Hematopoietic multipotent progenitor cell treated with erythropoietin and hydrocortisone succinate and interleukin-3 and kit ligand, for 8 days (in vitro differentiated cells): ENCODE data around the gene C17orf67.

Source experiments
- DNase-seq: peaks from one replicate; pipeline ENCODE4 v3.0.0-alpha.2; 2015

The C17orf67 gene

DNA sequence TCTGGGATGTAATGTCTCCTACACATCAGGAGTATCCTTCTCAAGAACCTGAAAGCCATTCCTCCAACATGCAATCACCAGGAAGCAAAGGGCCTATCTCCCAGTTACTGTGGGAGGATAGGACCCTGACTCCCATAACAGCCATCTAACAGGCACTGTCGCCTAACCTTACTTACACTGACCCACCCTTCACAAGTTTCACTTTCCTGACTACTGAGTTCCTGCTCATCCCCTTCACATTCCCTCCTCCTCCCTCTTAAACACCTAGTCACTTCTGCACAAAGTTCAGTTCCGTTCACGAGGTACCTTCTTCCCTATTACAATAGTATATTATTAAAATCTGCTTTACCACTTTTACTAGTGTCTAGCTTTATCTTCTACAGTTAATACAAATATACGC lies 1.3 kb downstream of the C17orf67 start:
- DNase-seq = no peak

DNA sequence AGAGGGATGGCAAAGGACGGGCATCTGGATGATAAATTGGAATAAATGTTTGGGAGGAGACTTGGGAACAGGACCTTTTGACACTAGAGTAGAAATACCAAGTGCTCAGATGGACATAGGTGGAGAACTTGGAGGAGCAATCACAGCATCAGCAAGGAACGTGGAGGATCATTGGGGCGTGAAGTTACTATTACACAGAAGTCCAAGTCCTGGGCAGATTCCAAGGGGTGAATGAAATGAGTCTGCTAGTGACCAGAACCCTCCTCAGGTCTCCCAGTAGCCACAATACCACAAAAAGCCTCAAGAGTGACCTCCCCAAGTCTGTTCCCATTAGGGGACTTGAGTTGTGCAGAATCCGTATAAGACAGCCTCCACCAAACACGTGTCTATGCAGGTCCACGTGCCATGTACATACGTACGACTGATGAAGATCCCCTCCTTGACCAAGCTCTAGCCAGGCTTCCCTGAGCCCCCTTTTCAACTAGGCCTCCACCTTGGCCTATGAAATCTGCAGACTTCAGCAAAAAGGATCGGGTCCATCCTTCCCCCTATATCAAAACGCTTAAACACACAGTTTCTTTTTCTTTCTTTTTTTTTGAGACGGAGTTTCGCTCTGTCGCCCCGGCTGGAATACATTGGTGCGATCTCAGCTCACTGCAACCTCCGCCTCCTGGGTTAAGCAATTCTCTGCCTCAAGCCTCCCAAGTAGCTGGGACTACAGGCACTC lies 2.2 kb downstream of the C17orf67 start:
- DNase-seq = no peak

DNA sequence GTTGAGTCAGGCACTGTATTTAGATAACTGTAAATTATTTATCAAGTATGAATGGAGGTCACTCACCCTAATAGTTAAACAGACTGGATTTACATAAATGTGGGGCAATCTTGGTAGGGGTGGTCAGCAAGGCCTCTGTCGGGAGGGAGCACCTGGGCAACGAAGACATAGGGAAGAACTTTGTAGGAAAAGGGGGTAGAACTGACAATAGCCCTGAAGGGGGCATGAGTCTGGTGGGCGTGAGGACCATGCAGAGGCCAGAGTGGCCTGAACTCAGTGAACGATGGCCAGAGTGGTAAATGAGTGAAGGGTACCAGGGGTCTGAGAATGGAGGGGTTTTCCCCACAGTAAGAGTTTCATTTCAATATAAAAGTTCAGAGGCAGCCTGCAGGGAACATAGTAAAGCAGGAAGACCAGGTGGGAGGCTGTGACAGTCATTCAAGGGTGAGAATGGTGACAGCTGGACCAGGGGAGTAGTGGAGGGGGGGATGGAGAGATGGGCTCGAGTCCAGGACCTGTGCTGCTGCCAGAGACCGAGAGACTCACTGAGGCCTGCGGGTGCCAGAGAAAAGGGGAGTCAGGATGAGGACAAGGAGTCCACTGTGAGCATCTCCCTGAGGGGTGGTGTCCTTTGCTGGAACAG lies 2.9 kb downstream of the C17orf67 start:
- no peak for DNase-seq

DNA sequence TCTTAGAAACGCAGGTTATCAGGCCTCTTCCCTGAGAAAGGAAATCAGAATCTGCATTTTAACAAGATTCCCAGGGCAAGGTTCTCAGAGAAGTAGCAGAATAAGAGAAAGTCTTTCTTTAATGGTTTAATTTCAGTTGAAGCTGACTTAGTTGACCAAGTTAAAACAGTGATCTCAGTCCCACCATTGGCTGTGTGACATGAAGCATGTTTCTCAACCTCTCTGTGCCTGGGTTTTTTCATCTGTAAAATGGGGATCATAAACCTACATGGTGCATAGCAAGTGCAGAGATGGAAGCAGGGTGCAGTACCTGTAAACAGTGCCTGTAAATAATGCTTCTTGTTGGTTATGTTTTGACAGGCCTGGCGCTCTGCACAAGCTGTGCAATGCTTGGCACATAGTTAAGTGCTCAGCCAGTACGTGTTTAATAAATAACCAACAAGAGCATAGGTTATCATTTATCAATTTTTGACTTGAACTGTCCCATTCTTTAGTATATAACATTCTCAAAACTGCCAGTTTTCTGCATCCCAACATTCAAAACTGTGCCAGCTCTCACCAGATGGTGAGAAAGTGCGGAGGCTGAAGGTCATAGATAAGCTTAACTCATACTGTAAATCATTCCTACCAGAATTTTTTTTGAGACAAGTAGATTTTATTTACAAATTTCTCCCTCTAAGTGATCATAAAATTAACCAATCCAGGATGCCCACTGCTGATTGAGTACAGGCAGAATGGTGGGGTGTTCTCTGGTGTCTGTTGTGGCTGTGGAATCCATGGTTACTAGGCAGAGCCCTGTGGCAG lies 6.9 kb downstream of the C17orf67 start:
- peak; percentile 53 for DNase-seq

DNA sequence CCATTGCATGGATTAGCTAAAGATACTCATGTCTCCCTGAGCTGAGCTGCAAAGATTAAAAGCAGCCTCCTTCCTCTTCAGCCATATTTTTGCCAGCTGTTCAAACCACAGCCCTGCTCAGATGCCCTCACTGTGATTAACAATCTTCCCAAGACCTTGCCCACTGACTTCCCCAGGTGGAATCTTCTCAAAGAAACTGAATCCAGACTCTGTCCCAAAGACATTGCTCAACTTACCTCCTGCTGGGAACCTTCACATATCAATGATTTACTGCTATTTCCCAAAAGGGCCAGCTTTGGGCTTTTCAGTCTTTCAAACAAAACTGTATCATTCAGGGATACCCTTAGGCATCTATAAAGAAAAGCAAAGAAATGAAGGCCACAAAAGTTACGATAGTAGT lies 9.2 kb downstream of the C17orf67 start:
- DNase-seq = no peak

DNA sequence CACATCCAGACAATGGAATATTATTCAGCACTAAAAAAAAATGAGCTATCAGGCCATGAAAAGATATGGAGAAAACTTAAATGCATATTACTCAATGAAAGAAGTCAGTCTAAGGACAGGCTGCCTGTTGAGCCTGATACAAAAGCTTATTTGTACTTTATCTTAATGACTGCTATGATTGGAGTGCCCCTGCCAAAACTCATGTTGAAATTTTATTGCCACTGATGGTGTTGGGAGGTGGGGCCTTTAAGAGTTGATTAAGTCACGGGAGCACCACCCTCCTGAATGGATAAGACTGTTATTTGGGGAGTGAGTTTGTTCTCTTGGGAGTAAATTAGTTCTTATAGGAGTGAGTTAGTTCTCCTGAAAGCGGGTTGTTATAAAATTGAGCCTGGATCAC lies 9.9 kb downstream of the C17orf67 start:
- peak; percentile 43 for DNase-seq

DNA sequence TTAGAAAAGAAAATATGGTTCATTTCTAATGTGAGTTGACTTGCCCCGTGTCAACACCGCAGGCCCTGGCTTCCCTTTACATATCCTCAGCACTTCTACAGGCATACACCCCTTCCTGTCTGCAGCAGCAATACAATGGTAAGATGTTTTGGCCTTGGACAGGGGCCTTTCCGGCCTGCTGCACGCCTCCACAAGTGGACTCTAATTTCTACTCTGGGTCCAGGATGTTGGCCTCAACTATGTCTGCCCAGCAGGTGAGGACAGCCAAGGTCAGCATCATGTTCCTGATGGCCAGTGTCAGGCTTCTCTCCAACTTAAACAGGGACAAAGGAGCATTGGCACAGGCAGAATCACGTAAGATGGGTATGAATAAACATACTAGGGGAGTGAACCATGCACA lies 11.0 kb downstream of the C17orf67 start:
- DNase-seq = no peak

DNA sequence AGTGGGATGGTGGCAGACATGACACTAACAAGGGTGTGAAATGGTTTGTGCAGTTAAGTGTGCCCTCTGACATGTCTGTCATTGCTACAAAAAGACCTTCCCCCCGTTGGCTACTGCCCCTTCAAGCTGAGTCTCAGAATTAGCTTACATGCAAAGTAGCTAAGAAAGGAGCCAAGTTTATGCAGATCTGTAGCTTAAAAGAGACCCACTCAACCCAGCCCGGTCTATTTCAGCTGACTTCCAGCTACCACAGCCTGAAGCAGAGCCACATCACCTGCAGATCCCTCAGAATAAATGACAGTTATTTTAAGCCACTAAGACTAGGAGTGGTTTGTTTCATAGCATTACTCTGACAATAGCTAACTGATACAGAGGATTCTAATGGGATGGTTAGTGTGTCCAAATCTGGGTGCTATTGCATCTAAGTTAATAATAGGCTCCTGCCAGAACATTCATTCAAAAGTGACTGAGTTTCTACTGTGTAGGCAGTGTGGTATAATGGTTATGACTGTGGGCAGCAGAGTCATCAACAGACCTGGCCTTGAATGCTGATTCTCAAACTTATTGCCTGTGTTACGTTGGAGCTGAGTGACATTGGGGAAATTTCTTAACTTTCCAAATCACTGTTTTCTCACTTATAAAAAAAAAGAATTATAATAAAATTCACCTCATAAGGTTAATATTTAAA lies 11.7 kb downstream of the C17orf67 start:
- no peak for DNase-seq

DNA sequence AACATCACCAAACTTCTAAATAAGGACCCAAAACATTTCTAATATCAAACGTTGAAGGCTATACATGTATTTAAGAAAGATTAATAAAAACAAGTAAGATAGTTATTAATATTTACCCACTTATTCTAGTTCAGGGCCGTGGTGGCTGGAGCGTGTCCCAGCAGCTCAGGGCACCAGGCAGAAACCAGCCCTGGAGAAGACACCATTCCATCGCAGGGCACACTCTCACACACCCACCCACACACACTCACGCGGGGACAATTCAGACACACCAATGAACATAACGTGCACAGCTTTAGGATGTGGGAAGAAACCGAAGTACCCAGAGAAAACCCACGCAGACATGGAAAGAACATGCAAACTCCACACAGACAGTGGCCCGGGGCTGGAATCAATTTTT lies 13.5 kb downstream of the C17orf67 start:
- no peak for DNase-seq

DNA sequence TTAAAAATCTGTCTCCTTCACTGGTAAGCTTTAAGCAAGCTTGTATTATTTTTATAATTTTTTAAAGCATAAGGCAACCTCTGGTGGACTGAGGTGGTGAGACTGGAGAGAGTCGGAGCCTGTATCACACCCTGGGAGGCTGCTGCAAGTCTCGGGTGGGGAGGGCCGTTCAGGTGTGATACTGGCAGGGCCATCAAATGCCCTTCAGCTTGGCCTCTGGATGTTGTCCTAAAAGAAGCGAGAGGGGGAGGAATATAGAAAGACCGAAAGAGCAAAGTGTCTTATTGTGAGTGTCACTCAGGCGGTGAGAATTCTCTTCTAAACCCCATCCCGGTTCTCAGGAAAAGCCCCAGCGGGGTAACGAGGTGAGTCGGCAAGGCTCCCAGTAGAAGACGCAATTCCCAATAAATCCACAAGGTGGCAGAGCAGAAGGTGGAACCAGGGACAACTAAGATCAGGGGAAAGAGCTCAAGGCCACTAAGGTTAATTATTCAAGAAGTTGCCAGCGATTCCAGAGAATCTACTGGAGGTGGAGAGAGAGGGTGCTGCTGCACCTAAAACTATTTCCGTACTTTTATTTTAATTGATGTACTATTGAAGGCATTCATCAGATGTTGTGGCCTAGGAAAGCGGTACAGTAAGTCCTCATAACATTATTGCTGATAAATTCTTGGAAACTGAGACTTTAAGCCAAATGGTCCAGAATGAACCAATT lies 14.1 kb downstream of the C17orf67 start:
- DNase-seq = peak; percentile 82

DNA sequence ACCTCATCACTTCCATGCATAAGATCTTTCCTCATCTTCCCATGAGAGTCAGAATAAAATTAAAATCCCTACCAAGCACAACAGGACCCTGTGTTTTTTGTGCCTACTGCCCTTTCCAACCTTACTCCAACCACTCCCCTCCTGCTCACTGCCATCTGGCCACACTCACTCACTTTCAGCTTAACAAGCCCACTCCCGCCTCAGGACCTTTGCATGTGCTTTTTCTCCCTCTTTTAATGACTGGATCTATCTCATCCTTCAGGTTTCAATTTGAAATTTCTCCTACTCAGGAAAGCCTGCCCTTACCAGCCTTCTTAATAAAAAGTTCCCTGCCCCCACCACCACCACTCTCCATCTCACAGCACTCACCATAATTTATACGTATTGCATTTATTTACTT lies 14.7 kb downstream of the C17orf67 start:
- no peak for DNase-seq

DNA sequence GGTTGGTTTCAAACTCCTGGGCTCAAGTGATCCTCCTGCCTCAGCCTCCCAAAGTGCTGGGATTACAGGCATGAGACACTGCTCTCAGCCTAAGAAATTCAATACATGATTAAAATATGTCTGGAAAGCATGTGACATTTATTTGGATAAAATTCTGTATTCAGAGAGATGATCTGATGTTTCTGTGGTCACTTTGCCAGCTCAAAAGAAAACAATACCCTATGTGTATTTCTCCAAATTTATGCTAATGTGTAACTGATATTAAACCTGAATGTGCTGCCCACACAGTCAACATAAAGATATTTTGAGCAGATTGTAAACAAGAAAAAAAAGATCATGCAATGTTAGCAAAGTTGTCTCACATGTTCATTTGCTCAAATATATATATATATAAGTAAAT lies 16.7 kb downstream of the C17orf67 start:
- no peak for DNase-seq

DNA sequence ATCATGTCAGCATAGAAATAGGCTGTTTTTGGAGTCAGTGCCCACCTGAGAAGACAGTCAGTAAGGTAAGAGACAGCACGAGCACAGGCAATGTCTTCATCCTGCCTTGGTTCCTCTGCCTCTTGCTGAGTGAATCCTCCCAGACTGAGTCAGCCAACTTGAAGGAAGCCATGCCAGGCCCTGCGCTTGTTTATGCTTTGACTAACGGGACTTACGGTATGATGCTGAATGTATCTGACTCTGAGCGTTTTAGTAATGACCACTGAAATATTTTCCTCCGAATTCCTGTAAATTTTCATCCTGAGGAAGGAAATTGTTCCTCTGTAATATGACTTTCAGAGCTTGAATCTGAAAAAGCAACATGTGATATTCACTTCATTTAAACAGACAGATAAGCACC lies 18.0 kb downstream of the C17orf67 start:
- no peak for DNase-seq

DNA sequence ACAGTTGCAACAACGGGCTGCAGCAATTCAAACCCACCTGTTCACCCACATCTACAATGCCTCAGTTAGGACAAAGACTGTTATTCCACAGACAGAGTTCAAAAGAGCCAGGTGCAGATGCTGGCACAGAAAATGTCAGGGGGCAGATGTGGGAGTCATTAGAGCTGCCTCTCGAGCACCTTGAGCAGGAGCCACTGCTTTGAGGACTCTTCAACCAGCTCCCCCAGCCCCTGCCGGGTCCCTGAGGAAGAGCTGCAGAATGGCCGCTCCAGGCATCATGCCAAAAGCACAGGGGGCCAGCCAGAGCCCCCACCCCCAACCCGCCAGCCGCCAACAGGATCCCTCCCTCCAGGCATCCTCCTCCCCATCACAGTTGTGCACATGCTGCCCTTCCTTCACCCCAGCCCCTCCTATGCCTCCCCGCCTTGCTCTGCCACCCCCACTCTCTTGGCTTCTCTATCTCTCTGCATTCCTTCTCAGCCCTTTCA lies 20.8 kb downstream of the C17orf67 start:
- no peak for DNase-seq

DNA sequence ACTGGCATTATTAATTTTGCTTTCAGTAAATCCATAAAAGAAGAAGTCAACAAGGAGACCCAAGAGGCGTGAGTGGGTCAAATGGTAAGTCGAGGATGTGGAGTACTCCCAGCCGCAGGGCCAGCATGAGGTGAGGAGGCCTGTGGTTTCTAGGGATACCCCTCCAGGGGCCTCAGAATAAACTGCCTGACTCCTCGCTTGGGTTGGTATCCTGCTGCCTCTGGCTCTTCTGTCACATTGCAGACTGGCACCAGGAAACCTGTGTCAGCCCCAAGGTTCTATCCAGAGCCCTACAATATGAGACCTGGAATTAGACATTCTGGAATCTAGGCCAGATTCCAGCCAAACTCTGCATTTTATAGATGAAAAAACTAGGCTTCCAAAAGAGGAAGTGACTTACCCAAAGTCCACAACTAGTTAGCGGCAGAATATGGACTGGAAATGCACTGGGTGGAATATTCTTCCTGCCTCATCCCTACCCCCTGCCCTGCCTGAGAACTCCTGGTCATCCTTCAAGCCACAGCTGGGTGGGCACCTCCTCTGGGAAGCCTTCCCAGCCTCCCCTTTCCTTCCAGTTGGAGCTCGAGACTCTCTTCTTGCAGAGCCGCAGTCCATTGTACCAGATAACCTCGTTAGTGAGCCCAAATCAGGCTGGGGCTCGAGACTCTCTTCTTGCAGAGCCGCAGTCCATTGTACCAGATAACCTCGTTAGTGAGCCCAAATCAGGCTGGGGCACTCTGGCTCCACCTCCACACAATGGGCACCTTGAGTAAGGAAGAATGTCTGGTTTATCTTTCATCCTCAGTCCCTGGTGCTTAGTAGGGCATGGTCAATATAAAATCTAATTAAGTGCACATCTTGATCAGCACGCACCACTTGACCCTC lies 22.6 kb downstream of the C17orf67 start:
- no peak for DNase-seq

DNA sequence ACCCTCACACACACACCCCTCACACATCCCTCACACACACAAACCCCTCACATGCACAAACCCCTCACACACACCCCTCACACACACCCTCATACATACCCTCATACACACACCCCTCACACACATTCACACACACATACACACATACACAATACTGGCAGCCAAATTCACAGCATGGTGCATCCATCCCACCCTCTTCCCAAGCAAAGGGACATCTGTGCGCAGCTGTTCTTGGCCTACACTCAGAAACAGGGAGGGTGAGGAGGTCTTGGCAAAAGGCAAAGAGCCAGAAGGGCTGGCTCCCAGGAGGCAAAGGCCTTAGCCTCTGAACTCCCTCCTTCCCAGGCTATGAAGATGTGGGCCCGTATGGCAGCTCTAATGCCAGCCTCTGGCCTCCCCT lies 23.4 kb downstream of the C17orf67 start:
- DNase-seq = no peak

DNA sequence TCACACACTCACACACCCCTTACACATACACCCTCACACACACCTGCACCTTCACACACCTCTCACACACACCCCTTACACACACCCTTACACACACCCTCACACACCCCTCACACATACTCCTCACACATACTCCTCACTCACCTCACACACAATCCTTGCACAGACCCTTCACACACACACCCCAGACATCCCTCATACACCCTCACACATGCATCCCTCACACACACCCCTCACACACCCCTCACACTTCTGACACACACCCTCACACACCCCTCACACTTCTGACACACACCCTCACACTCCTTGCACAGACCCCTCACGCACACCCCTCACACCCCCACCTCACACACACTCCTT lies 23.9 kb downstream of the C17orf67 start:
- DNase-seq = no peak

DNA sequence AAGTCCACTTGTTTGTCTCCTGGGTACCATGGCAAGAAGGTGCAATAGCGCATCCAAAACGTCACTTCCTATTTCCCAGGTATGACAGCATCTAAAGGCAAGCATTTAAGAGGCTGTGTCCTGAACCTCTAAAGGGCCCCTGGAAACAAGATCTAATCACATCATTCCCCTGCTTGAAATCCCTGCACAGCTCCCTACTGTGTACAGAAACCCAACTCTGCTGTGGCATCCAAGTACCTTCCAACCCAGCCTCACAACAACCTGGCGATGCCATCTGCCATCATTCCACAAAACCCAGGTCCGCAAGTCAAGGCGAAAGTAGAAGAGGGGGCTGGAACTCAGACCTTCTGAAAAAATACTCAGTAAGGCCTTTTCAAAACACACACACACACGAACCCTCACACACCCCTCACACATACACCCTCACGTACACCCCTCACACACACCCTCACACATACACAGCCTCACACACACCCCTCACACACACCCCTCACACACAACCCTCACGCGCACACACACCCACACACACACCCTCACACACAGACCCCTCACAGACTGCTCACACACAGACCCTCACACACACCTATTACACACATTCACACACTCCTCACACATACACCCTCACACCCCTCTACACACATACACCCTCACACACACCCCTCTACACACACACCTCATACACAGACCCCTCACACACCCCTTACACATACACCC lies 24.5 kb downstream of the C17orf67 start:
- no peak for DNase-seq

DNA sequence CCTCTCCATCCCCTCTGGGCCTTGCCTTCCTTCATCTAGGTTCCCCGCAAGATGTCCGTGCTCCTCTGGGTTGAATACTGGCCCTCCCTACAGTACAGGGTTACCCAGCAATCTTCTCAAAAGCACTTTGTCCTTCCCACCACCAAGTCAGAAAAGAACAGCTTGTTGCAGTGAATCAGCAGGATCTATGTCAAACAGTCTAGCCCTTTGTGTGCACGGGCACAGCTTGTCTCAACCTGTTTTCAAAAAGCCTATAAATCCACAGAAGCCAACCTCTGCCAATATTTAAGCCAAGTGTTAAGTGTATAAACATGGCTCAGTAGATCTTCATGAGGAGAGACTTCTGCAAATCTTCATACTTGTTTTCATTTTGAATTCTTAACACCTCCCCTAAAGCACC lies 25.2 kb downstream of the C17orf67 start:
- no peak for DNase-seq

DNA sequence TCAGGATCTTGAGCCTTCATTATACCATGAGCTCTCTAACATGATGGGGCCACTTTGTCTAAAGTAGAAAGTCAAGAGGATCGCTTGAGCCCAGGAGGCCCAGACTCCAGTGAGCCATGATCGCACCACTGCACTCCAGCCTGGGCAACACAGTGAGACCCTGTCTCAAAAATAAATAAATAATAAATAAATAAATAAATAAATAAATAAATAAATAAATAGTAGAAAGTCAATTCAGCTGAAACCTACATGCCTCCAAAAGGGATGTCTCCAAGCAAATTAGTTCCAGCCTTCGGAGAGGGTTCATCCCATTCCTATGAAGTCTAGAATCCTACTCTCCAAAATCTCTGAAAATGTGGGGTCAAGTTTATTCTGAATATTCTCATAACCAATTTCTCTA lies 26.0 kb downstream of the C17orf67 start:
- DNase-seq = no peak

DNA sequence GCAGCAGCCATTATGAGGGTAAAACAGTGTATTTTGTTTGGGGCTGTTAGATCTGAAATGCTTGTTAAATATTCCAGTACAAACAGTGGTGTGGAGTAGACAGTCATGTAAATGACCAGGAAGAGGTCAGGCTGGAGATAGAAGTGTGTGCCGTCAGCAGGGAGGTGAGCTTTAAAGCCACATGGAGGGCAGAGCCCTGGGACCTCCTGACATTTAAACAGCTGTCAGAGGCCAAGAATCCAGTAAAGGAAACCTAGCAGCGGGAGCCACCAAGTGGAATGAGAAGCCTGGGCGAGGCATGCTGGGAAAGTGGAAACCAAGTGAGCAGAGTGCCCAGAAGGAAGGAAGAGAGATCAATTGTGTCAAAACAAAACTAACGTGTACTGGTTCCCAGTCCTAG lies 26.8 kb downstream of the C17orf67 start:
- no peak for DNase-seq
